Measurements from ENCODE around the gene VEGFA. TPM values are rescaled to one million over a fixed set of nuclear protein-coding genes. Genes with fewer than 3 reads are reported as not detected.
A peak's percentile ranks its signal among the peaks of the same experiment; 100 is the strongest.

VEGFA gene
- total RNA-seq, 1 donor from 2014 or later: 29.0 TPM

DNA sequence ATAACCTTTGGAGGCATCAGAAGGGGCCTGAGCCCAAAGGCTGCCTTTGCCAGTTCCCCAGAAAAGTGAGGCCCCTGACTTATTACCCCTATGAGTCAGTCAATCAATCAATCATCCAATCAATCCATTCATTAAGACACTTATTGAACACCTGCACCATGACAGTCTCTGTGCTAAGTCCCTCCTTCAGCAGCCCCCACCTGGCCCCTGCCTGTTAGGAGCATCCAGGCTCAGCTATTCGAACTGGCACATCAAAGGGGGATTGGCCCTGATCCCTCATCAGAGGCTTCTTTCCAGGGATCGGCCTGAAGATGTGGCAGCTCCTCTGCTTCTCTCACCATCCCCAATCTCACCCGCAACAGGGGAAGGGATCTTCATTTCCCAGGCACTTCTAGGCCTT, 27.7 kb upstream of the VEGFA start:
- ChIA-PET POLR2A (no interaction called here), CTCF (no interaction called here)
- TF ChIP-seq CTCF (IDR thresholded peaks at IDR 0.05): no peak
- no peaks in the 10 kb centered on the region for H3K4me1 Mint-ChIP-seq
- peaks cover 9% of the 10 kb centered on the region for H3K27me3 Mint-ChIP-seq
- H3K36me3 Mint-ChIP-seq (ENCODE audit: low read depth): no peaks in the 10 kb centered on the region
- no peak for ATAC-seq (ENCODE audit: low read depth)
- no peak overlapping the region for H3K27ac Mint-ChIP-seq
- peak; percentile 3 for DNase-seq
- H3K4me3 Mint-ChIP-seq: no peak overlapping the region
- intact Hi-C loops (cut with micrococcal nuclease): no loop called here
- H3K9me3 Mint-ChIP-seq: no peaks in the 10 kb centered on the region

DNA sequence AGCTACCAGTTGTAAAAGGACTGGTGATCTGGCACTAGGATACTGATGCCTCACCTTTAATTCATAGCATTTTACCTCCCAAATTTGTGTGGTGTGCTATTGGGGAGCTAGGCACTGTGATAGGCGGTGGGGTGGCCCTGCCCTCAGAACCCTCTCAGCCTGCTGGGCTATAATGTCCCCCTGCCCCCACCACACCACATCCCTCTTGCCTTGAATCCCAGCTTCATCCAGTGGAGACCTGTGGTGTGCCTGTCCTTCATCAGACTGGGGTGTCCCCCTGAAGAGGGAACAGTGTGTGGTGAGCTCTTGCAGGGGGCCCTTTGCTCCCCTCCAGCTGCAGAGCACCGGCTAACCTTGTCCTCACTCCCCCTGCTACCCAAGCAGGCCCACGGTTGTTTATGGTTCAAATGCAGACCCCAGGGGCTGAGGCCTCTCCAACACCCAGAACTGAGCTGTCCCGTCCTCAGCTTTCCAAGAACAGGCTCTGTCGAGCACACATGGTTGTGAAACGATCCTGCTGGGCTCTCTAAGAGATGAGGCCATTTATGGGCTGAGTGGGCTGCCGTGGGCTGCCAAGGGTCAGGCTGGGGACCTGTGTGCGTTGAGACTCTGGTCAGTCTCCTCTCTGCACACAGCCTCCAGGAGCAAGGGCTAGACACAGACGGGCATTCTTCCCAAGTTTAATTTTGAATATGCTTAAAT, 26.9 kb upstream of the VEGFA start:
- Mint-ChIP-seq H3K27ac (no peak overlapping the region), H3K4me3 (no peak overlapping the region), H3K9me3 (no peaks in the 10 kb centered on the region), H3K4me1 (no peaks in the 10 kb centered on the region), H3K36me3 (ENCODE audit: low read depth) (no peaks in the 10 kb centered on the region), H3K27me3 (peaks cover 14% of the 10 kb centered on the region)
- intact Hi-C loops (cut with micrococcal nuclease): no loop called here
- ChIA-PET CTCF (no interaction called here), POLR2A (no interaction called here)
- ATAC-seq (ENCODE audit: low read depth) (no peak), DNase-seq (peak; percentile 4)
- TF ChIP-seq CTCF (IDR thresholded peaks at IDR 0.05): no peak

GRCh38 chr6:43743682-43744381, 26.2 kb upstream of the VEGFA start:
- Mint-ChIP-seq H3K27ac (no peak overlapping the region), H3K9me3 (no peaks in the 10 kb centered on the region), H3K36me3 (ENCODE audit: low read depth) (no peaks in the 10 kb centered on the region), H3K27me3 (peaks cover 14% of the 10 kb centered on the region), H3K4me3 (no peak overlapping the region), H3K4me1 (no peaks in the 10 kb centered on the region)
- ATAC-seq (ENCODE audit: low read depth) (no peak), DNase-seq (peak; percentile 6)
- ChIA-PET CTCF (interaction anchor here (0.9 kb wide), 1 partner anchor 76 kb away, joined by 3 read pairs; no protein-coding TSS in a partner anchor), POLR2A (no interaction called here)
- no peak for TF ChIP-seq CTCF (IDR thresholded peaks at IDR 0.05)
- intact Hi-C loops (cut with micrococcal nuclease): no loop called here

DNA sequence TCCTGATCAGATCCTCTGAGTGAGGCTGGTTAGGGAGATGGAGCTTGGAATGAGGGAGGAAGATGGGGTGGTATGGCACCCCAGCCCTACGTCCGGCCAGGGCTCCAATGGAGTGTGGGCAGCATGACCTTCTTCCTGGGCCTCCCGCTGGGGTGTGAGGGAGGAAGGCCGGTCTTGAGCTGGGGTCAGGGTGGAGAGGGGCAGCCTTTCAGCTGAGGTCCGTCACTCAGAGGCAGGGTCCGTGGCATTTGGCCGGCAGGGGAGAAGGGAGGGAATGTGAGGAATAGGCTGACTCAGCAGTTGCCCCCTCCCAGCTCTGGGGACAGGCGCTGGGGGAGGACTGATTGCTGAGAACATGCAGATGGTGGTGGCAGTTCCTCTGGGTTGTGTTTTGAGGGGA, 25.5 kb upstream of the VEGFA start:
- Mint-ChIP-seq H3K4me3 (no peak overlapping the region), H3K27me3 (peaks cover 14% of the 10 kb centered on the region), H3K36me3 (ENCODE audit: low read depth) (no peaks in the 10 kb centered on the region), H3K9me3 (no peaks in the 10 kb centered on the region), H3K27ac (no peak overlapping the region), H3K4me1 (no peaks in the 10 kb centered on the region)
- ATAC-seq (ENCODE audit: low read depth): no peak
- intact Hi-C loops (cut with micrococcal nuclease): no loop called here
- ChIA-PET CTCF (interaction anchor here (0.9 kb wide), 1 partner anchor 76 kb away, joined by 3 read pairs; no protein-coding TSS in a partner anchor), POLR2A (no interaction called here)
- no peak for TF ChIP-seq CTCF (IDR thresholded peaks at IDR 0.05)
- DNase-seq: peak; percentile 7

DNA sequence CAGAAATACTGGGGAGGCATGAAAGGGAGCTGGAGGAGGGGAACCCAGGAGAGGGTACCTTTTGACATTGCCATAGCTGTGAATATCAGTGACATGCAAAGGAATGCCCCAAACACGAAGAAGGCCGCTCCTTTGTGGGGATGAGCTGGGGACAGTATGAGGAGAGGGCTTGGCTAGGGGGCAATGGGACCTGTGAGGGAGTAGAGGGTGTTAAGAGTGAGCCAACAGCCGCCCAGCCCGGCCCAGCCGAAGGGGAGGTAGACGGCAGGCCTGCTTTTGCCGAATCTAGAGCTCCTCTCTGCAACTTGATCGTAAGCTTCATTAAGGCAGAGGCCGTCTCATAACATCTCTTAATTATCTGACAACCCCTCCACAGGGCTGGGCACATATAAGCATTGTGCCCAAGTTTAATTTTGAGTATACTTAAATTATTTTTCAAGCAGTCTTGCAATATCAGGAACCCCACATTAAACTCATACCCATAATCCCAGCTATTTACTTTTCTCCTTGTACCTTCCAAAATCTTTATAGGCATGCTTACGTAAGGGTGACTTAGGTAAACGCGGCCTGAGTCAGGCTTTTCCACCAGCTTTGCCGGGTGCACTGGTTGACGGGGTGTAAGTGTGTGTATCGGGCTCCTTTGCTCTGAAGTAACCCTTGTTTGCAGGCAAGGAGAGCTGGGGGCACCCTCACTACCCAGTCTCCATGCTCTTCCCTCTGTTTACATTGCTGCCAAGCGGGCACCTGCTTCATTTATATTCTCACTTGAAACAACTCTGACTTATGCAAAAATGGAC, 24.9 kb upstream of the VEGFA start:
- no peak overlapping the region for H3K27ac Mint-ChIP-seq

More for the DNA sequence above, 24.9 kb upstream of the VEGFA start:
- no peak for TF ChIP-seq CTCF (IDR thresholded peaks at IDR 0.05)
- Mint-ChIP-seq H3K9me3 (no peaks in the 10 kb centered on the region), H3K27me3 (peaks cover 14% of the 10 kb centered on the region), H3K4me3 (no peak overlapping the region), H3K4me1 (no peaks in the 10 kb centered on the region), H3K36me3 (ENCODE audit: low read depth) (no peaks in the 10 kb centered on the region)
- ATAC-seq (ENCODE audit: low read depth): no peak
- ChIA-PET CTCF (interaction anchor here (0.9 kb wide), 1 partner anchor 77 kb away, joined by 3 read pairs; no protein-coding TSS in a partner anchor), POLR2A (interaction anchor here (0.7 kb wide), 1 partner anchor 70 kb away, joined by 3 read pairs; no protein-coding TSS in a partner anchor)
- DNase-seq: peak; percentile 2
- intact Hi-C loops (cut with micrococcal nuclease): no loop called here
